Hematopoietic multipotent progenitor cell treated with erythropoietin and hydrocortisone succinate and interleukin-3 and kit ligand, for 4 days (in vitro differentiated cells): ENCODE measurements around the gene KIF22.
"Not testable (repeated sequence)": the region's sequence is repeated elsewhere in the genome, so short reads cannot be mapped to it uniquely, and the experiment has no call there.

Experiments
- DNase-seq: peaks from one replicate; pipeline ENCODE4 v3.0.0-alpha.2; 2015

The KIF22 gene

DNA sequence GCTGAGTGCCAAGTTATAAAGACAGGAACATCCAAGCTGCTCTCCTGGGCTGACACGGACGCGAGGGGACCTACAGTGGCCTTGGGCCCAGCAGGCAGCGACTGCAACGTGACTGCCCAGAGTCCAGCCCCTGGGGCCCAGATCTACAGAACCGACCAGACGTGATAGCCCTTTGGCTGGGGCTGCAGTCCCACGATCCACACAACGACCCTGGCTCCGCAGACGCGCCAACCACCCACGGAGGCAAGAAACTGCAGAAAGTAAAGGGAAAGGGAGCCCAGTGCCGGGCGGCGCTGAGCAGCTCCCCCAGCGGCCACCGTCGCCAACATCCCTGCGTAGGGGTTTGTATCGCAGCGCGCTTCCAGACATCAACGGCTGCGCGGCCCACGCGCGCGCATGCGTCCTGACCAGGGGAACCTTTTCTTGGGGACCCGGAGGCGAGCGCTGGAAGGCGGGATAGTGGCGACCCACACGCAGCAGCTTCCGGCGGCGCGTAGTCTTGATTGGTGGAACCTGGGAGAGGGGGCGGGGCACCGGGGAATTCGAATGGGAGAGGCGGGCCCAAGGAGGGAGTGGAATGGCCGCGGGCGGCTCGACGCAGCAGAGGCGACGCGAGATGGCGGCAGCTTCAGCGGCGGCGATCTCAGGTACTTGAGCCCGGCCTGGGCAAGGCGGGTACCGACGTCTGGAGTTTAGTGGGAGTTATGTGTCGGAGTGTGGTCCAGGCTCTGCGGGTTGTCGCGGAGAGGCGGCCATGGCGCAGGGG lies at the start of gene KIF22:
KIF22 (plus strand) TSS at position 569 of the 766 bp plus-strand sequence; CDS start at position 578, 9 bp downstream.
- peak; percentile 100 for DNase-seq

DNA sequence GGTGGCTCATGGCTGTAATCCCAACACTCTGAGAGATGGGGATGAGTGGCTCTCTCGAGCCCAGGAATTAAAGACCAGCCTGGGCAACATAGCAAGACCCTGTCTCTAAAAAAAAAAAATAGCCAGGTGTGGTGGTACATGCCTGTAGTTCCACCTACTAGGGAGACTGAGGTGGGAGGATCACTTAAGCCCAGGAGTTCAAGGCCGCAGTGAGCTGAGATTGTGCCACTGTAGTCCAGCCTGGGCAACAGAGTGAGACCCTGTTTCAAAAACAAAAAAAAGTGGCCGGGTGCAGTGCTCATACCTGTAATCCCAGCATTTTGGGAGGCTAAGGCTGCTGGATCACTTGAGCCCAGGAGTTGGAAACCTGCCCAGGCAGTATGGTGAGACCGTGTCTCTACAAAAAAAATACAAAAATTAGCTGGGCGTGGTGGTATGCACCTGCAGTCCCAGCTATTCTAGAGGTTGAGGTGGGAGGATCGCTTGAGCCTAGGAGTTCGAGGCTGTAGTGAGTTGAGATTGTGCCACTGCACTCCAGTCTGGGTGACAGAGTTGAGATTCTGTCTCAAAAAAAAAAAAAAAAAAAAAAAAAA lies 47.8 kb upstream of the KIF22 start:
- no peak for DNase-seq

DNA sequence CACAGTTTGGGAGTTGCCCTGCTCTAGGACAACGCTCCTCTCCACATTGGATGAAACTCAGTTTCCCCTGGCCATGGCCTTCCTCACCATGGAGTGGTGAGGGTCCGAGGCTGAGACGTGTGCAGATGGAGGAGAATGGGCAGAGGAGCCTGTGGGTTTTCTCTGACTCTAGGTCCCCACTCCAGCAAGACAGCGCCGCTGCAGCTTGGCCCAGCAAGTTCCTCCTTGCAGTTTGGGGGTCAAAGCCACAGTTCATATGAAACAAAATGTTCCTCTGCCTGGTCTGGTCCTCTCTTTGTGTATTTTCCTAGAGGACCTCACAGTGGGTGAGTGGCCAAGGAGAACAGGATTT lies 47.1 kb upstream of the KIF22 start:
- DNase-seq, result no peak

DNA sequence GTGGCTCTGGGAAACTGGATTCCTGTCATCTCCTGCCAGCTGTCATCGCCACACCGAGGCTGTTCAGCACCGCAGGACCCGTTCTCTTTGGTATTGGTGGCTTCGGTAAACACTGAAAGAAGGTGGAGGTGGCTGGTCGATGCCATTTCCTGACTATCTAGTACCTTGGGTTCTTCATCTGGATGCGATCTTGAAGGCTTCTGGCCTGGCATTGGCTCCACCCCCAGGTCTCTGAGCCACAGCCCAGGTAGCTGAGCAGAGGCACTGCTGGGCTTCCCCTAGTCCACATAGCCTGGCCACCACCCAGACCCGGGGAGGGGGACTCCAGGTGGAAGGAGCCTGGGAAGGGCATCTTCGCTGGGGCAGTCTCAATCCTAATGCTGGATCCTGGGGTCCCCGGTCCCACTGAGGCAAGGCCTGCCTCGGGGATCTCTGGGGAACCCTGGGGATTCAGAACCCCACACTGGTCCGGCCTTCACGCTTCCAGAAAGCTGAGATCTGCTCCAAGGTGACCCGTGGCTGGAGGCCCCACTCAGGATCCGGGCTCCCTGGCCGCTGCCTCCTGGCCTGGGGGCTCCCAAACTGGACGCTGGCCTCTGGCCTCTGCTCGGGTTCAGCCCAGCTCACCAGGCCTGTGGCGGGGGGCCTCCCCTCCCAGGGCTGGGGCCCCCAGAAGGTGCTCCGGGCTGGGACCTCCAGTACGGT lies 46.6 kb upstream of the KIF22 start:
- DNase-seq, result no peak

- peak; percentile 68 for DNase-seq
Observed at GRCh38 chr16:29744541-29745101, 45.9 kb upstream of the KIF22 start.

DNA sequence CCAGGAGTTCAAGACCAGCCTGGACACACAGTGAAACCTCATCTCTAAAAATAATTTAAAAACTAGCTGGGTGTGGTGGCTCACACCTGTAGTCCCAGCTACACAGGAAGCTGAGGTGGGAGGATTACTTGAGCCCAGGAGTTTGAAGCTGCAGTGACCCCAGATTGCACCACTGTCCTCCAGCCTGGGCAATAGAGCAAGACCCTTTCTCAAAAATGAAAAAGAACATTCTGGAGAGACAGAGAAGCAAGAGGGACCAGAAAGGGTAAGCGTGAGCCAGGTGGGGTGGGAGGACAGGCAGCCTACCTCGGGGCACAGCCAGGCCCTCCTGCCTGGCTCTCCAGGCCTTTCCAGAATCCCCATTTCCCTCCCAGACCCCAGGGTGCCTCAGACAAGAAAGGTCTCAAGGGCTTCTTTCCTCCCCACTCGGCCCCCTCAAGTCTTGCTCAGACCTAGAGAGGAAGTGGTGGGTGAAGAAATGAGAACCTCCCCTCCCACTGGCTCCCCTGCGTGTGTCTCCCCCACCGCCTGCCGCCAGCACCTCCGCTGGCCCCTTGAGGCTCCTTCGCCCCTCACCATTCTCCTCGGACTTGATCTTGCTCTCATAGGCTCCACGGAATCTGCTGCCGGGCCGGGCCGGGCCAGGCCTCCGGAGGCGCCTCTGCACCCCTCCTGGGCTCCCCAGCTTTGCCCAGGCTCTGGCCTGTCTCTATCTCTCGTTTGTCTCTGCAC lies 45.3 kb upstream of the KIF22 start:
- peak; percentile 88 for DNase-seq

DNA sequence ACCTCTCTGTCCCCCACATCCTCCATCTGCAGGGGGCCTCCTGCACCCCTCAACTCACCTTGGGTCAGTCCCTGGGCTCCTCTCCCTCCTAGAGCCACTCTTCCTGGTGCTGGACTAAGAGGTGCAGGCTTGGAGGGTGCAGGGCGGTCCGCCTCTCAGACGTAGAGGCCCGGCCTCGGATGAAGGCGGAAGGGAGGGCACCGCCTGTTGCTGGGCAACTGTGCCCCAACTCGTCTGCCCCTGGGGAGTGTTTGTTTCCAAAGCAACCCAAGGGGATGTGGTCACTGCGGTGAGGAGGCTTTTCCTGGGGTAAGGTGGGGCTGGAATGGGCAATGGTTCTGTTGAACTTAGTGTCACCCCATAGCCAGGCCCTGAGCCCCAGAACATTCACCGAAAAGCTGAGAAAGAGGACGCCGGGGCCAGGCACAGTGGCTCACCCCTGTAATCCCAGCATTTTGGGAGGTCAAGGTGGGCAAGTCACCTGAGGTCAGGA lies 44.7 kb upstream of the KIF22 start, which contains the start of gene C16orf54:
C16orf54 (minus strand) TSS at position 138 of the 493 bp plus-strand sequence. CDS start 1,039 bp downstream, outside the sequence.
- DNase-seq, result peak; percentile 99

DNA sequence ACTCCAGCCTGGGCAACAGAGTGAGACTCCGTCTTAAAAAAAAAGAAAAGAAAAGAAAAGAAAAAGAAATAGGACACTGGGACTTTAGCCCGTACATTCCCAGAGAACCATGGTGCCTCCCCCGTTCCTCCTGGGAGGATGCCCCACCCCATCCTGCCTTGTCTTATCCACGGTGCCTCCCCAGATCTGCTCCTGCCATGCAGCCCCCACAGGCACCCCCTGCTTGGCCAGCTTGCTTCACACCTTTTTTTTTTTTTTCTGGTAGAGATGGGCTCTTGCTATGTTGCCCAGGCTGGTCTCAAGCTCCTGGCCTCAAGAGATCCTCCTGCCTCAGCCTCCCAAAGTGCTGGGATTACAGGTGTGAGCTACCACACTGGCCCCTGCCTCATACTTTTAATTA lies 44.0 kb upstream of the KIF22 start:
- not testable (repeated sequence) for DNase-seq

DNA sequence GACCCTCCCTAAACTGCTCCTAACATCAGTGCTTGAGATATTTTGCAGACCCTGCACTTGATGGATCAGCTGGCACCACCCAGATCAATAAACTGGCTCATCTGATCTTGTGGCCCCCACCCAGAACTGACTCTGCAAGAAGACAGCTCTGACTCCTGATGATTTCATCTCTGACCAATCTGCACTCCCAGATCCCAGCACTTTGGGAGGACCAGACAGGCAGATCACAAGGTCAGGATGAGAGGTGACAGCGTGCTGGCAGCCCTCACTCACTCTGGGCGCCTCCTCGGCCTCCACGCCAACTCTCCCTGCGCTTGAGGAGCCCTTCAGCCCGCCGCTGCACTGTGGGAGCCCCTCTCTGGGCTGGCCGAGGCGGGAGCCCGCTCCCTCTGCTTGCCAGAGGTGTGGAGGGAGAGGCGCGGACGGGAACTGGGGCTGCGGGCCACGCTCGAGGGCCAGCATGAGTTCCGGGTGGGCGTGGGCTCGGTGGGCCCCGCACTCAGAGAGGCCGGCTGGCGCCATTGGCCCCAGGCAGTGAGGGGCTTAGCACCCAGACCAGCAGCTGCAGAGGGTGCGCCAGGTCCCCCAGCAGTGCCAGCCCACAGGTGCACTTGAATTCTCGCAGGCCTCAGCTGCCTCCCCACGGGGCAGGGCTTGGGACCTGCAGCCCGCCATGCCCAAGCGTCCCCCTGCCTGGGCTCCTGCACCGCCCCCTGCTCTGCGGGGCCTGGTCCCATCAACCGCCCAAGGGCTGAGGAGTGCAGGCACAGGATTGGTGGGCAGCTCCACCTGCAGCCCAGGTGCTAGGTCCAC lies 42.4 kb upstream of the KIF22 start:
- DNase-seq, result no peak

DNA sequence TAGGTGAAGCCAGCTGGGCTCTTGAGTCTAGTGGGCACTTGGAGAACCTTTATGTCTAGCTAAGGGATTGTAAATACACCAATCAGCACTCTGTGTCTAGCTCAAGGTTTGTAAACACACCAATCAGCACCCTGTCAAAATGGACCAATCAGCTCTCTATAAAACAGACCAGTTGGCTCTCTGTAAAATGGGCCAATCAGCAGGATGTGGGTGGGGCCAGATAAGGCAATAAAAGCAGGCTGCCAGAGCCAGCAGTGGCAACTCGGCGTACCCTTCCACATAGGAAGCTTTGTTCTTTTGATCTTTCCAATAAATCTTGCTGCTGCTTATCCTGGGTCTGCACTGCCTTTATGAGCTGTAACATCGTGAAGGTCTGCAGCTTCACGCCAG lies 41.8 kb upstream of the KIF22 start:
- DNase-seq, result not testable (repeated sequence)

- no peak for DNase-seq
Observed at GRCh38 chr16:29753516-29753915, 37.0 kb upstream of the KIF22 start.

GRCh38 chr16:29756654-29757053 lies 33.9 kb upstream of the KIF22 start:
- peak; percentile 70 for DNase-seq

DNA sequence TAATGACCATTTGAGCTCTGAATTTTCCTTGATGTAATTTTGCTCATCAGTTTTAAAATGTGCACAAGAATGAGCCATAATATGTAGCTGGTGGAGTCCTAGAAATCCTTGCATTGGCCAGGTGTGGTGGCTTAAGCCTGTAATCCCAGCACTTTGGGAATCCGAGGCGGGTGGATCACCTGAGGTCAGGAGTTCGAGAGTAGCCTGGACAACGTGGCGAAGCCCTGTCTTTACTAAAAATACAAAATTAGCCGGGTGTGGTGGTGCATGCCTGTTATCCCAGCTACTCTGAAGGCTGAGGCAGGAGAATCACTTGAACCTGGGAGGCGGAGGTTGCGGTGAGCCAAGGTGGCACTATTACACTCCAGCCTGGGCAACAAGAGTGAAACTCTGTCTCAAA lies 33.5 kb upstream of the KIF22 start:
- not testable (repeated sequence) for DNase-seq

- DNase-seq, result no peak
Observed at GRCh38 chr16:29757950-29758466, 32.5 kb upstream of the KIF22 start.

DNA sequence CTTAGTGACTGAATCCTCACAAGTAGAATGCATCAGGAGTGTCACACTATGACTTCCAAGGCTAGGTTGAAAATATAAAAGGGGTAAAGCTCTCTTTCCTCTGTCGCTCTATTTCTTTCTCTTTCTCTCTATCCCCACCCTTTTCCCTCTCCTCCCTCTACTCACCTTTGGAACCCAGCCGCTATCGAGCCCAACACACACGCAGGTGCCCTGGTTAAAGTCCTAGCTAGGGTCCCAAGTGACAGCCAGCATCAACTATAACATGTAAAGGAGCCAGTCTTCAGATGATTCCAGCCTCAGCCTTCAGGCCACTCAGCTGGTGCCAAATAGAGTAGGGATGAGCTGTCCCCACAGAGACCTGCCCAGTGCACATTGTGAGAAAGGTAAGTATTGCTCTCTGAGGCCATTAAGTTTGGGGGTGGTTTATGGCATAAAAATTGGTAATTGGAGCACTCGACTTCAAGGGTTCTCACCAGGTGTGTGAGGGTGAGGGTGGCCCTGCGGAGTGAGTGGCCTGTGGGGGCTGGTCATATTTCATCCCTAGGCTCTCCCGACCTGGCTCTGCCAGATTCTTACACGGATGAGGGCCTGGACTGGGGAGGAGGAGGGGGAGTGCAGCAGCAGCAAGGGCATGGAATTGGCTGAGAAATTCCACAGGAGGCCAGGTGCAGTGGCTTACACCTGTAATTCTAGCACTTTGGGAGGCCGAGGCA lies 29.8 kb upstream of the KIF22 start:
- no peak for DNase-seq

DNA sequence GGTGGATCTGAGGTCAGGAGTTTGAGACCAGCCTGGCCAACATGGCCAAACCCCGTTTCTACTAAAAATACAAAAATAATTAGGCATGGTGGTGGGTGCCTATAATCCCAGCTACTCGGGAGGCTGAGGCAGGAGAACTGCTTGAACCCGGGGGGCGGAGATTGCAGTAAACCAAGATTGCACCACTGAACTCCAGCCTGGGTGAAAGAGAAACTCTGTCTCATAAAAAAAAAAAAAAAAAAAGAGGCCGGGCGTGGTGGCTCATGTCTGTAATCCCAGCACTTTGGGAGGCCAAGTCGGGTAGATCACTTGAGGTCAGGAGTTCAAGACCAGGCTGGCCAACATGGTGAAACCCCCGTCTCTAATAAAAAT lies 29.3 kb upstream of the KIF22 start:
- DNase-seq, result not testable (repeated sequence)

DNA sequence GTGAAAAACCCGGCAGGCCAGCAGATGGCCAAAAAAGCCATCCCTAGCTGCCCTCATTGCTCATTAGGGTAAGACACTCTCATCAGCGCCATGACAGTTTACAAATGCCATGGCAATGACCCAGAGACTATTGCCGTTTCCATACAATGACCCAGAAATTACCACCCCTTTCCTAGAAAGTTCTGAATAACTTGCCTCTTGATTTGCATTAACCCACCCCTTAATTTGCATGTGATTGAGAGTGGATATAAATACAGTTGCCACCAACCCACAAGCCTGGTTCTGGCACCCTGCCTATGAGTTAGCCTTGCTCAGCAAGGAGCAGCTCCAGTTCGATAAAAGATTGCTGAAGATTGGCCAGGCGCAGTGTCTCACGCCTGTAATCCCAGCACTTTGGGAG lies 28.7 kb upstream of the KIF22 start:
- DNase-seq, result peak; percentile 39

DNA sequence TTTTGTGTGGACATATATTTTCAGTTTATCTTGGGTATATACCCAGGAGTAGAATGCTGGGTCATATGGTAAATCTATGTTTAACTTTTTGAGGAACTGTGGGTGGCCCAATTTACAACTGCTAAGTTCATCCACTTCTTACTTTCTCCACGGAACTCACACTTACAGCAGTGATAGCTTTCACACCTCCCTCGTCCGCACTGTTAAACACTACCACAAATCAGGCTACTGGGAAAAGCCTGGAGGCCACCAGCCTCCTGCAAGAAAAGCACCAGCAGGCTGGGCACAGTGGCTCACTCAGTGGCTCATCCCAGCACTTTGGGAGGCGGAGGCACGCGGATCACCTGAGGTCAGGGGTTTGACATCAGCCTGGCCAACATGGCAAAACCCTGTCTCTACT lies 27.2 kb upstream of the KIF22 start:
- DNase-seq, result no peak

GRCh38 chr16:29765167-29766032 lies 25.2 kb upstream of the KIF22 start:
- no peak for DNase-seq

GRCh38 chr16:29766571-29766970 lies 24.0 kb upstream of the KIF22 start:
- no peak for DNase-seq
